Transverse colon (tissue), 4 donors: Measurements from ENCODE around the gene TCEAL1. TPM values are rescaled to one million over a fixed set of nuclear protein-coding genes. Genes with fewer than 3 reads are reported as not detected.
"Not testable (repeated sequence)": the region's sequence is repeated elsewhere in the genome, so short reads cannot be mapped to it uniquely, and the experiment has no call there.

Source experiments
- DNase-seq: peaks from one replicate; pipeline ENCODE4 v3.0.0-alpha.2; 2019
- H3K27ac ChIP-seq, 4 donors: fragments of 200-600 bp; sonication (generic); 2 replicates each; pipeline ENCODE4 v1.5.1; 2016 to 2018; ENCODE audit warnings: inconsistent platforms in 4 of 4
- H3K27me3 ChIP-seq: fragments of 200-600 bp; sonication (generic); 2 replicates; pipeline ENCODE4 v1.5.1; 2017; ENCODE audit warnings: inconsistent platforms
- H3K36me3 ChIP-seq, 4 donors: fragments of 200-600 bp; sonication (generic); 2 replicates each; pipeline ENCODE4 v1.5.1; 2017 to 2019; ENCODE audit warnings: inconsistent platforms in 4 of 4
- H3K4me1 ChIP-seq, 4 donors: fragments of 200-600 bp; sonication (generic); 2 replicates each; pipeline ENCODE4 v1.5.1; 2017 to 2020; ENCODE audit warnings: inconsistent platforms in 4 of 4
- H3K4me3 ChIP-seq, 4 donors: fragments of 200-600 bp; sonication (generic); 1 replicate in 1 of 4; 2 replicates in 3 of 4; pipeline versions ENCODE4 v1.5.1 to v1.6.1; 2017 to 2019; ENCODE audit warnings: inconsistent platforms in 4 of 4
- H3K9me3 ChIP-seq, 2 donors: fragments of 200-600 bp; sonication (generic); 2 replicates each; pipeline ENCODE4 v1.5.1; 2017 to 2019; ENCODE audit warnings: inconsistent platforms in 2 of 2
- CTCF ChIP-seq, 5 experiments: fragments of 200-600 bp in 3 of 5; fragments of 450-650 bp in 2 of 5; sonication (generic) in 3 of 5; IDR thresholded peaks; 1 replicate in 2 of 5; 2 replicates in 3 of 5; pipeline ENCODE4 v1.5.1; 2016 to 2017; ENCODE audit warnings: antibody characterized with exemption in 5 of 5, inconsistent platforms in 3 of 5, mild to moderate bottlenecking in 2 of 5, moderate library complexity in 1 of 5
- EP300 ChIP-seq: sonication (generic); formaldehyde crosslinking; IDR thresholded peaks from one replicate; pipeline ENCODE4 v1.6.1; 2017; ENCODE audit warnings: antibody characterized with exemption, low read depth
- POLR2A ChIP-seq: fragments of 450-650 bp; IDR thresholded peaks from one replicate; pipeline ENCODE4 v1.6.1; 2016; ENCODE audit warnings: antibody characterized with exemption, mild to moderate bottlenecking, moderate library complexity
- POLR2AphosphoS5 ChIP-seq, 3 donors: sonication (generic); formaldehyde crosslinking; IDR thresholded peaks; one replicate each; pipeline ENCODE4 v1.6.1; 2016; ENCODE audit warnings: antibody characterized with exemption in 3 of 3
- WGBS, 2 donors: methylation state at CpG; one replicate each; pipeline ENCODE4 v1.1.5; 2018; ENCODE audit warnings: low coverage in 1 of 2; 5-methylcytosine and 5-hydroxymethylcytosine counted together
- in situ Hi-C, 4 donors: fragments of 200-750 bp; cut with MboI; loops; one replicate each; pipeline versions ENCODE4 v1.15.0 to v1.15.1; 2017; ENCODE audit warnings: low sequenced_read_pairs in 3 of 4, low pct_ligation_motif_present in 1 of 4, low pct_unique_long_range_greater_than_20kb in 1 of 4
- intact Hi-C: fragments of 100-400 bp; cut with DNase I; formaldehyde crosslinking; loops from one replicate; pipeline ENCODE4 v1.15.1; 2023; ENCODE audit warnings: low total_unique reads
- total RNA-seq, 4 donors: library from RNA; depleted of rRNA; stranded (reverse); fragments of >200 nt; gene quantifications; one replicate each; pipeline ENCODE4 v1.1.0, GENCODE V29; 2016

Gene TCEAL1
- total RNA-seq, 4 donors from 2014 or later = 44.9 to 79.2 (median 56.6) TPM

- no peak for DNase-seq
- H3K4me3 ChIP-seq = peak overlapping the region in 3 of 4 donors; percentile 52 to 75 (median 69)
- peak overlapping the region; percentile 87 to 96 (median 94) for H3K27ac ChIP-seq
- no peaks in the 10 kb centered on the region for H3K27me3 ChIP-seq
- peaks cover 0 to 7% (median 2%) of the 10 kb centered on the region in 4 donors for H3K4me1 ChIP-seq
- in situ Hi-C loops = no loop called here
- H3K9me3 ChIP-seq = no peaks in the 10 kb centered on the region
- H3K36me3 ChIP-seq = no peaks in the 10 kb centered on the region
- WGBS, 2 donors = 50% methylated on average over 6 of the region's 6 CpGs; no CpG with 5 or more reads in 1 of the 2 donors
- TF ChIP-seq CTCF (IDR thresholded peaks at IDR 0.05) = no peak
- no peak for TF ChIP-seq EP300
- no peak for TF ChIP-seq POLR2AphosphoS5 (IDR thresholded peaks at IDR 0.05)
- intact Hi-C loops = no loop called here
These were observed 1.4 kb downstream of the TCEAL1 start for GRCh38 chrX:103630171-103630511.

- Histone ChIP-seq H3K9me3 (no peaks in the 10 kb centered on the region), H3K4me3 (no peak overlapping the region), H3K27me3 (no peaks in the 10 kb centered on the region), H3K36me3 (no peaks in the 10 kb centered on the region), H3K4me1 (peaks cover 0 to 3% (median 0%) of the 10 kb centered on the region in 4 donors), H3K27ac (no peak overlapping the region)
- 81% methylated on average over 5 of the region's 5 CpGs; no CpG with 5 or more reads in 1 of the 2 donors for WGBS, 2 donors
- no peak for TF ChIP-seq CTCF (IDR thresholded peaks at IDR 0.05)
- intact Hi-C loops = no loop called here
- in situ Hi-C loops = no loop called here
- DNase-seq = no peak
These were observed 2.4 kb downstream of the TCEAL1 start for GRCh38 chrX:103631145-103631544.

- Histone ChIP-seq H3K27me3 (no peaks in the 10 kb centered on the region), H3K36me3 (no peaks in the 10 kb centered on the region), H3K4me3 (no peak overlapping the region), H3K9me3 (no peaks in the 10 kb centered on the region), H3K27ac (no peak overlapping the region), H3K4me1 (no peaks in the 10 kb centered on the region)
- intact Hi-C loops = no loop called here
- no peak for DNase-seq
- TF ChIP-seq POLR2A (no peak), EP300 (no peak), POLR2AphosphoS5 (IDR thresholded peaks at IDR 0.05) (no peak), CTCF (IDR thresholded peaks at IDR 0.05) (no peak)
- 47 to 100% methylated on average over 1 to 2 of the region's 2 CpGs for WGBS, 2 donors
- in situ Hi-C loops = no loop called here
These were observed 6.7 kb downstream of the TCEAL1 start for GRCh38 chrX:103635436-103635835.

- Histone ChIP-seq H3K27ac (no peak overlapping the region), H3K4me3 (no peak overlapping the region), H3K27me3 (no peaks in the 10 kb centered on the region), H3K4me1 (no peaks in the 10 kb centered on the region), H3K36me3 (no peaks in the 10 kb centered on the region), H3K9me3 (no peaks in the 10 kb centered on the region)
- in situ Hi-C loops = no loop called here
- intact Hi-C loops = no loop called here
- DNase-seq = no peak
- TF ChIP-seq EP300 (no peak), POLR2A (no peak), CTCF (IDR thresholded peaks at IDR 0.05) (no peak), POLR2AphosphoS5 (IDR thresholded peaks at IDR 0.05) (no peak)
- WGBS, 2 donors = 70% methylated on average over 2 of the region's 2 CpGs; no CpG with 5 or more reads in 1 of the 2 donors
These were observed 9.0 kb downstream of the TCEAL1 start for GRCh38 chrX:103637604-103638338.

GRCh38 chrX:103638479-103639346, 9.9 kb downstream of the TCEAL1 start:
- 49% methylated on average over 6 of the region's 6 CpGs; no CpG with 5 or more reads in 1 of the 2 donors for WGBS, 2 donors
- DNase-seq, H3K36me3 ChIP-seq, H3K4me3 ChIP-seq, H3K4me1 ChIP-seq, in situ Hi-C loops, H3K27me3 ChIP-seq, H3K9me3 ChIP-seq, intact Hi-C loops, H3K27ac ChIP-seq: not testable (repeated sequence)
